K562 (cell line): ENCODE measurements around the gene RCL1. TPM values are rescaled to one million over a fixed set of nuclear protein-coding genes. Genes with fewer than 3 reads are reported as not detected.

Experiments used
- ARNT ChIP-seq, 2 experiments: fragments of 450-650 bp; IDR thresholded peaks; 2 replicates each; pipeline ENCODE4 v1.6.1; 2016; ENCODE audit warnings: mild to moderate bottlenecking in 1 of 2
- BMI1 ChIP-seq: fragments of 150-350 bp; IDR thresholded peaks from 2 replicates; pipeline ENCODE4 v1.6.1; 2014; ENCODE audit warnings: low read length
- CBFA2T3 ChIP-seq: fragments of 450-650 bp; IDR thresholded peaks from 2 replicates; pipeline ENCODE4 v1.6.1; 2017
- CBX8 ChIP-seq: fragments of 200-600 bp; sonication (generic); IDR thresholded peaks from 2 replicates; pipeline ENCODE4 v1.6.1; 2012; ENCODE audit warnings: borderline replicate concordance, mixed run types, low read depth, mild to moderate bottlenecking, moderate library complexity, mixed read lengths, low read length, control low read depth, inconsistent platforms; ENCODE audit not compliant: poor library complexity, severe bottlenecking; ENCODE audit errors: extremely low read depth
- CCAR2 ChIP-seq: fragments of 200-400 bp; formaldehyde crosslinking; IDR thresholded peaks from 2 replicates; pipeline ENCODE4 v1.6.1; 2017; ENCODE audit warnings: mild to moderate bottlenecking, low read depth, low read length
- FOXM1 ChIP-seq, 2 experiments: fragments of 450-650 bp in 1 of 2; sonication (generic) in 1 of 2; formaldehyde crosslinking in 1 of 2; IDR thresholded peaks; 2 replicates each; pipeline versions ENCODE4 v1.6.1 to v1.9.0; 2017 to 2022; ENCODE audit warnings: low read depth in 2 of 2, mild to moderate bottlenecking in 2 of 2, missing genetic modification reagents in 1 of 2, moderate library complexity in 1 of 2
- GATAD2B ChIP-seq: fragments of 450-650 bp; IDR thresholded peaks from 2 replicates; pipeline ENCODE4 v1.6.1; 2017; ENCODE audit warnings: mild to moderate bottlenecking, borderline replicate concordance
- HMG20A ChIP-seq: fragments of 450-650 bp; formaldehyde crosslinking; conservative IDR thresholded peaks from 2 replicates; pipeline ENCODE4 v1.4.0; 2020; ENCODE audit warnings: mild to moderate bottlenecking, mixed read lengths
- KAT7 ChIP-seq: sonication (generic); formaldehyde crosslinking; IDR thresholded peaks from 2 replicates; pipeline ENCODE4 v1.8.0; 2022; ENCODE audit warnings: missing genetic modification reagents, mild to moderate bottlenecking, borderline replicate concordance
- KAT8 ChIP-seq: fragments of 450-650 bp; IDR thresholded peaks from 2 replicates; pipeline ENCODE4 v1.6.1; 2016; ENCODE audit warnings: low read depth, mild to moderate bottlenecking
- KDM1A ChIP-seq, 2 experiments: fragments of 450-650 bp; IDR thresholded peaks; 2 replicates each; pipeline ENCODE4 v1.6.1; 2016; ENCODE audit warnings: mild to moderate bottlenecking in 2 of 2
- KDM5B ChIP-seq: fragments of 200-600 bp; sonication (generic); IDR thresholded peaks from 2 replicates; pipeline ENCODE4 v1.6.1; 2012; ENCODE audit warnings: low read depth, mild to moderate bottlenecking, moderate library complexity, low read length, control low read depth, inconsistent platforms; ENCODE audit not compliant: insufficient replicate concordance
- NCOR1 ChIP-seq: fragments of 450-650 bp; IDR thresholded peaks from 2 replicates; pipeline ENCODE4 v1.6.1; 2016; ENCODE audit warnings: mild to moderate bottlenecking, moderate library complexity
- NFIX ChIP-seq: fragments of 250-450 bp; sonication (Bioruptor Pico); IDR thresholded peaks from 2 replicates; pipeline ENCODE4 v1.4.0; 2020; ENCODE audit warnings: low read depth, mild to moderate bottlenecking, moderate library complexity
- NFYB ChIP-seq: IDR thresholded peaks from 2 replicates; pipeline ENCODE4 v1.6.1; 2011; ENCODE audit warnings: mild to moderate bottlenecking, moderate library complexity; ENCODE audit not compliant: insufficient read length; ENCODE audit errors: extremely low read depth
- RHOXF2B ChIP-seq: fragments of 250-450 bp; sonication (Bioruptor Pico); conservative IDR thresholded peaks from 2 replicates; pipeline ENCODE4 v1.5.1; 2021
- SIN3B ChIP-seq: fragments of 450-650 bp; IDR thresholded peaks from 2 replicates; pipeline ENCODE4 v1.6.1; 2017; ENCODE audit warnings: low read depth, mild to moderate bottlenecking, moderate library complexity
- SRSF3 ChIP-seq: fragments of 200-400 bp; formaldehyde crosslinking; IDR thresholded peaks from 2 replicates; pipeline ENCODE4 v1.6.1; 2016; ENCODE audit warnings: mild to moderate bottlenecking, low read length, moderate library complexity; ENCODE audit not compliant: insufficient read depth
- TAF15 ChIP-seq: fragments of 200-400 bp; formaldehyde crosslinking; IDR thresholded peaks from 2 replicates; pipeline ENCODE4 v1.6.1; 2017; ENCODE audit warnings: mild to moderate bottlenecking, low read depth, low read length, moderate library complexity
- TCF3 ChIP-seq: sonication (generic); formaldehyde crosslinking; IDR thresholded peaks from 2 replicates; pipeline ENCODE4 v1.4.0; 2020; ENCODE audit warnings: mild to moderate bottlenecking, missing genetic modification reagents
- TEAD1 ChIP-seq, 2 experiments: fragments of 450-650 bp in 1 of 2; sonication (generic) in 1 of 2; formaldehyde crosslinking; IDR thresholded peaks; 2 replicates each; pipeline versions ENCODE4 v1.4.0 to v1.8.0; 2020 to 2022; ENCODE audit warnings: mild to moderate bottlenecking in 2 of 2, missing genetic modification reagents in 1 of 2
- ZBTB2 ChIP-seq: fragments of 450-650 bp; IDR thresholded peaks from 2 replicates; pipeline ENCODE4 v1.6.1; 2016; ENCODE audit warnings: antibody characterized with exemption
- ZFX ChIP-seq: sonication (generic); formaldehyde crosslinking; IDR thresholded peaks from 2 replicates; pipeline ENCODE4 v1.8.0; 2022; ENCODE audit warnings: mild to moderate bottlenecking, missing genetic modification reagents, moderate library complexity
- ZNF239 ChIP-seq: fragments of 250-450 bp; sonication (Bioruptor Pico); IDR thresholded peaks from 2 replicates; pipeline ENCODE4 v1.4.0; 2020; ENCODE audit warnings: mild to moderate bottlenecking
- ZNF507 ChIP-seq: conservative IDR thresholded peaks from 2 replicates; pipeline ENCODE4 v1.6.1; 2017; ENCODE audit warnings: missing genetic modification characterization, missing compliant biosample characterization
- ZNF512 ChIP-seq: IDR thresholded peaks from 2 replicates; pipeline ENCODE4 v1.6.1; 2016; ENCODE audit warnings: missing genetic modification characterization, missing compliant biosample characterization
- ZNF561 ChIP-seq: fragments of 450-650 bp; formaldehyde crosslinking; conservative IDR thresholded peaks from 2 replicates; pipeline ENCODE4 v1.4.0; 2020; ENCODE audit warnings: mild to moderate bottlenecking, moderate library complexity
- polyA plus RNA-seq, 8 experiments: library from polyadenylated mRNA; depleted of rRNA in 4 of 8; stranded (reverse) in 5 of 8; unstranded in 3 of 8; fragments of >200 nt; fragmentation: Nextera tagmentation in 2 of 8; fragmentation: Illumina TruSeq in 1 of 8; extraction: Ambion mirVana in 2 of 8; extraction: Trizol in 1 of 8; gene quantifications; 2 replicates each; pipeline versions ENCODE4 v1.2.1 to v1.2.3, GENCODE V29; 2011 to 2014; ENCODE audit warnings: inconsistent platforms in 1 of 8, missing spikeins in 1 of 8
- total RNA-seq, 7 experiments: library from RNA; depleted of rRNA in 6 of 7; stranded (reverse); fragments of >200 nt in 6 of 7; fragmentation: Illumina TruSeq in 2 of 7; extraction: Trizol in 2 of 7; gene quantifications; 2 replicates each; pipeline versions ENCODE4 v1.2.1 to v1.2.3, GENCODE V29; 2011 to 2021; ENCODE audit warnings: low replicate concordance in 1 of 7

The RCL1 gene
- total and polyA plus RNA-seq, 9 of the 15 experiments (the other 6 are each of a cell fraction or from before 2014, with no cell fraction given) = 24.0 to 67.7 (median 38.6) TPM

- TF ChIP-seq TCF3 (CRISPR knock-in tag) (no peak), SRSF3 (no peak), ZNF507 (tag) (no peak), ZNF561 (CRISPR knock-in tag) (no peak), RHOXF2B (CRISPR knock-in tag) (no peak), FOXM1 (IDR thresholded peaks at IDR 0.05; ENCODE audit: low read depth) (no peak), FOXM1 (CRISPR knock-in tag; IDR thresholded peaks at IDR 0.05; ENCODE audit: low read depth) (no peak), ZNF512 (tag) (no peak), CCAR2 (no peak), ZNF239 (CRISPR knock-in tag) (no peak), ARNT (IDR thresholded peaks at IDR 0.05) (no peak), NFYB (no peak), SIN3B (no peak), HMG20A (CRISPR knock-in tag) (no peak), NFIX (no peak), CBFA2T3 (peak; percentile 46), TEAD1 (CRISPR knock-in tag; IDR thresholded peaks at IDR 0.05) (no peak), GATAD2B (no peak), NCOR1 (no peak), BMI1 (no peak), CBX8 (no peak), KAT7 (peak; percentile 52; the same call in 1 of the 2 replicates), KDM1A (IDR thresholded peaks at IDR 0.05) (peak in 1 of 2 experiments; percentile 6; a peak in 1 of 4 replicates), ZBTB2 (no peak), ZFX (peak; percentile 36), KDM5B (no peak), KAT8 (no peak), TAF15 (no peak)
These were observed 983 bp downstream of the RCL1 start (continued) for GRCh38 chr9:4793459-4794395.
